GM12864 (cell line): ENCODE measurements around the gene ASH1L.

Source experiments
- DNase-seq: peaks from one replicate; pipeline ENCODE4 v3.0.0-alpha.2; 2011; ENCODE audit warnings: low read depth
- H3K4me3 ChIP-seq: 2 replicates; pipeline ENCODE4 v1.5.1; 2011; ENCODE audit warnings: mild to moderate bottlenecking, low read depth, low read length, control low read depth
- CTCF ChIP-seq: IDR thresholded peaks from 2 replicates; pipeline ENCODE4 v1.5.1; 2011; ENCODE audit warnings: low read depth, mild to moderate bottlenecking, moderate library complexity, low read length, control low read depth, inconsistent platforms; ENCODE audit errors: missing control alignments

Gene ASH1L

DNA sequence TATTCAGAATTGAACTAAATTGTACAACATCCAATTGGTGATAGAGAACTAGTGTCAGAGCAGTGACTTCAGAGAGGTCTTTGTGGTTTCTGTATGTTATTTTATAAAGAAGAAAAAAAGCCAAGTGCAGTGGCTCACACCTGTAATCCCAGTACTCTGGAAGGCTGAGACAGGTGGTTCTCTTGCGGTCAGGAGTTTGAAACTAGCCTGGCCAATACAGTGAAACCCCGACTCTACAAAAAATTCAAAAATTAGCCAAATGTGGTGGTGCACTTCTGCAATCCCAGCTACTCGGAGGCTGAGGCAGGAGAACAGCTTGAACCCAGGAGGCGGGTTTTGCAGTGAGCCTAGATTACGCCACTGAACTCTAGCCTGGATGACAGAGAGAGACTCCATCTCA lies 90.7 kb downstream of the ASH1L start:
- no peak overlapping the region for H3K4me3 ChIP-seq
- DNase-seq, result no peak
- no peak for TF ChIP-seq CTCF

GRCh38 chr1:155471026-155471425 lies 91.6 kb downstream of the ASH1L start:
- no peak overlapping the region for H3K4me3 ChIP-seq
- no peak for TF ChIP-seq CTCF
- no peak for DNase-seq

GRCh38 chr1:155466996-155467395 lies 95.6 kb downstream of the ASH1L start:
- no peak for DNase-seq
- H3K4me3 ChIP-seq, result no peak overlapping the region
- TF ChIP-seq CTCF, result no peak

GRCh38 chr1:155466617-155466972 lies 96.0 kb downstream of the ASH1L start:
- TF ChIP-seq CTCF, result no peak
- H3K4me3 ChIP-seq, result no peak overlapping the region
- no peak for DNase-seq

GRCh38 chr1:155463865-155464650 lies 98.5 kb downstream of the ASH1L start:
- no peak for TF ChIP-seq CTCF
- DNase-seq, result no peak
- H3K4me3 ChIP-seq, result no peak overlapping the region

DNA sequence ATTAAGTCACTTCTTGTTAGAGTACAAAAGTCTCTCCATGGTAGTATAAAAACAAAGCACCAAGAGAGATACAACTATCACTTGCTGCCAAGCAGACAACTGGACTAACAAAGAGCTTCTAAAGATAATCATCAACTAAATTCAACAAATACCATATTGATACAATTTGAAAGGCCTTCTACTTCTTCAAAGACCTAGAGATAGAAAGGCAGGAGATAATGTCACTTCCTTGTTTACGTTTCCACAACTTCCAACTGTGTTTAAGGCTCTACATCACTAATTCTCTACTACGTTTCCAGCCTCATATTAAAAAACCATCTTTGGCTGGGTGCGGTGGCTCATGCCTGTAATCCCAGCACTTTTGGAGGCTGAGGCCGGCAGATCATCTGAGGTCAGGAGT lies 104.5 kb downstream of the ASH1L start:
- no peak overlapping the region for H3K4me3 ChIP-seq
- DNase-seq, result no peak
- TF ChIP-seq CTCF, result no peak

- no peak for TF ChIP-seq CTCF
- DNase-seq, result no peak
- no peak overlapping the region for H3K4me3 ChIP-seq
Observed at GRCh38 chr1:155457266-155457665, 105.3 kb downstream of the ASH1L start.
